ENCODE data around the gene CNIH4.
"Not testable (repeated sequence)": the region's sequence is repeated elsewhere in the genome, so short reads cannot be mapped to it uniquely, and the experiment has no call there.

Gene CNIH4

DNA sequence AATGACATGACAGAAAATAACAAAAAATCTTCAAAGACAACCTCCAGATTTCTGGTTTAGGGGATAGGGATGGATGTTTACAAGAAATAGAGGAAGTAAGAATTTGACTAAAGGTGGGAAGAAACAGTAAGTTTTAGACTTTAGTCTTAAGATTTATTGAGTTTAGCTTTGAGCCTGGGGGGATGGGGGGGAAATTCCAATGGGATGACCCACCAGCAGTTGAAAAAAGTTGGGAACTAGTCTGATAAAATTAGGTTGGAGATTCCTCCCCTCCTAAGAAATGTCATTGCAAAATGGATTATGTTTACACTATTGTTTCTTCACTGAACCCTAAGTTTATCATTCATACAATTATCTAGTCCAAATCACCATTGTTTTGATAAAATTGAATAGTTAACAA lies 49.5 kb downstream of the CNIH4 start:
- TF ChIP-seq, protein P1, sequence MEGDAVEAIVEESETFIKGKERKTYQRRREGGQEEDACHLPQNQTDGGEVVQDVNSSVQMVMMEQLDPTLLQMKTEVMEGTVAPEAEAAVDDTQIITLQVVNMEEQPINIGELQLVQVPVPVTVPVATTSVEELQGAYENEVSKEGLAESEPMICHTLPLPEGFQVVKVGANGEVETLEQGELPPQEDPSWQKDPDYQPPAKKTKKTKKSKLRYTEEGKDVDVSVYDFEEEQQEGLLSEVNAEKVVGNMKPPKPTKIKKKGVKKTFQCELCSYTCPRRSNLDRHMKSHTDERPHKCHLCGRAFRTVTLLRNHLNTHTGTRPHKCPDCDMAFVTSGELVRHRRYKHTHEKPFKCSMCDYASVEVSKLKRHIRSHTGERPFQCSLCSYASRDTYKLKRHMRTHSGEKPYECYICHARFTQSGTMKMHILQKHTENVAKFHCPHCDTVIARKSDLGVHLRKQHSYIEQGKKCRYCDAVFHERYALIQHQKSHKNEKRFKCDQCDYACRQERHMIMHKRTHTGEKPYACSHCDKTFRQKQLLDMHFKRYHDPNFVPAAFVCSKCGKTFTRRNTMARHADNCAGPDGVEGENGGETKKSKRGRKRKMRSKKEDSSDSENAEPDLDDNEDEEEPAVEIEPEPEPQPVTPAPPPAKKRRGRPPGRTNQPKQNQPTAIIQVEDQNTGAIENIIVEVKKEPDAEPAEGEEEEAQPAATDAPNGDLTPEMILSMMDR (conservative IDR thresholded peaks at IDR 0.05) = no peak
- H3K27ac ChIP-seq = no peak overlapping the region

DNA sequence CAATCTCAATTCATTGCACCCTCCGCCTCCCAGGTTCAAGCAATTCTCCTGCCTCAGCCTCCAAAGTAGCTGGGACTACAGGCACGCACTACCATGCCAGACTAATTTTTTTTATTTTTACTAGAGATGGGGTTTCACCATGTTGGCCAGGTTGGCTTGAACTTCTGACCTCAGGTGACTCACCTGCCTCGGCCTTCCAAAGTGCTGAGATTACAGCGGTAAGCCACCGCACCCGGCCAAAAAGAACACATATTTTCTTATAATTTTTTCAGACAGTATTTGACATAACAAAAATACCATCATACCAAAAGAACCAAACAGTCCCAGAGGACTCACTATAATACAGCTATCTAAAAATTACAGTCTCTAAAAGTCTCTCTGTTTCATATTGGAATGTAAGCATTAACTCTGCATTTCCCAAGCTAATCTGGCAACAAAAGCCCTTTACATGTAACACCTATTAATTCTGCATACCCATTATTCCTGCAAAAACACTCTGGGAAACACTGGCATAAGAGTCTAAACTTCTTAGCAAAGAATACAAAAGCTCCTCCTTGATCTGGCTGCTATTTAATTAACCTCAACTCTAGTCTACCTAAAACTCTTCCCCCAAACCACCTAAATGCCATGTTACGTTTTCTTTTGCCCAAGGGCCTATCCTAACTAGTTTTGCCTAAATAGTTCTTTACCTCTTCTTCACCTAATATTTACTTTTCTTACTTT lies 51.1 kb downstream of the CNIH4 start:
- no peak overlapping the region for H3K27ac ChIP-seq
- TF ChIP-seq, protein P1 (conservative IDR thresholded peaks at IDR 0.05) = no peak

DNA sequence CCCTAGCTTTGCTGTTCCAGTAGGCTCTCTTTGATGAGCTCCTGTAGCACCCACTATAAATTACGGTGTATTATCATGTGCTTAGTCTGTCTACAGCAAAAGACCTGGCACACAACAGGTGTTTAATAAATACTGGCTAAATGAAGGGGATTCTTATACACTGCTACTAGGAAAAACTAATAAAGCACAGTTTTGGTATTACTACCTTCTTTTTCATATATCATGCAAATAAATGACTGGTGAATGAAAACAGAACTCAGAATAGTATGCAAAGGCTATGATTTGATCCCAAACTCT lies 51.6 kb downstream of the CNIH4 start:
- no peak overlapping the region for H3K27ac ChIP-seq

DNA sequence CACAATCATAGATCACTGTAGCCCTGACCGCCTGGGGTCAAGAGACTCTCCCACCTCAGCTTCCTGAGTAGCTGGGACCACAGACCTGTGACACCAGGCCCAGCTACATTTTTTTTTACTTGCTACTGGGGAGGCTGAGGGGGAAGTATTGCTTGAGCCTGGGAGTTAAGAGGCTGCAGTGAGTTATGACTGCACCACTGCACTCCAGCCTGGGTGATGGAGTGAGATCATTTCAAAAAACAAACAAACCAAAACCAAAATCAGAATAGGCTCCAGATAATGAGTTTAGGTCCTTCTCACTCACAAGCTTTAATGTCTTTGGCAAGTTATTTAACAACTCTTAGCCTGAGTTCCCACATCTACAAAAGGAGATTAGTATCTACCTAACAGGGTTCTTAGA lies 55.1 kb downstream of the CNIH4 start:
- no peak overlapping the region for H3K27ac ChIP-seq
- TF ChIP-seq, protein P1 (conservative IDR thresholded peaks at IDR 0.05) = no peak

More for the DNA sequence above, 51.6 kb downstream of the CNIH4 start:
- TF ChIP-seq, protein P1 (conservative IDR thresholded peaks at IDR 0.05) = no peak

DNA sequence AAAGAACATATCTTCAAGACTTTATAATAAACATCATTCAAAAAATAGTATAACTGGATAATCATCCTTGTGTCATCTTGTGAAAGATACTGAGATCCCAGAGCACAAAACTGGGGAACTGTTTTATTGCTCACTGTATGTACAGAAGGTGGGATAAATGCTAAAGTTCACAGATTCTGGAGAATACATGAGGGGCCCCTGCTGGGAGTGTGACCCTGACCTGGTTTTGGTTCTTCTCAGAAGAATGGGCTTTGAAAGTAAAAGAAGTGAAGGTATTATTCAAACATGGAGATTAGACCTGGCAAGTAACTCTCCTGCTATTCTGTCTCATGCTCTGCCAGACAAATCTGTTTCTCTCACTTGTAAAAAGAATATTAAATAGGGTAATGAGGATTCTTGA lies 63.4 kb downstream of the CNIH4 start:
- TF ChIP-seq, protein P1 (conservative IDR thresholded peaks at IDR 0.05) = no peak
- H3K27ac ChIP-seq = no peak overlapping the region

DNA sequence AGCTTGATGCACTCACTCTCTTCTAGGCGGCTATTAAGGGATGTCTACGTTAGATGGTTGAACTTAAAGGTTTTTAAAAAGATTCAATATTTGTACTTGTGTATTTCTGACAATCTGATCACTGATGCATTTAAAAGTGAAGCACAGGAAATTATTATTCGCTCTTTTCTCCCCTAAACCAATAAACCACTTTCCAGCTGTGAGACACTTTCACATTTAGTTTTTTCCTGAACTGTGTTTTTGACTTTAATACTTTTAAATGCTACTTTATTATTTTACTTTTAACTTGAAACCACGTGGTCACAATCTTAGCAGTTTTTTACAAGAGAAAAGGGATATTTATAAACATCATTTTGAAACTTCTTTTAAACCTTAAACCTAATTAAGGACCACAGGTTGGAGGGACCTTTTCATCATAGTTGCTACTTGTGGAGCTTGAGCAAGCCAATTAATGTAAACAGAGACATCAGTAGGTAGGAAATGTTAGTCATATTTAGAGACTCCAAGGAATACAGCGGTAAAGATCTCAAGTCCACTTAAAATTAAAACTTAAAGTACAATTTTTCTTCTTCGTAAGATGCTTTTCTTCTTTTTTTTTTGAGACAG lies 68.7 kb downstream of the CNIH4 start:
- TF ChIP-seq, protein P1 (conservative IDR thresholded peaks at IDR 0.05) = no peak
- H3K27ac ChIP-seq = no peak overlapping the region

DNA sequence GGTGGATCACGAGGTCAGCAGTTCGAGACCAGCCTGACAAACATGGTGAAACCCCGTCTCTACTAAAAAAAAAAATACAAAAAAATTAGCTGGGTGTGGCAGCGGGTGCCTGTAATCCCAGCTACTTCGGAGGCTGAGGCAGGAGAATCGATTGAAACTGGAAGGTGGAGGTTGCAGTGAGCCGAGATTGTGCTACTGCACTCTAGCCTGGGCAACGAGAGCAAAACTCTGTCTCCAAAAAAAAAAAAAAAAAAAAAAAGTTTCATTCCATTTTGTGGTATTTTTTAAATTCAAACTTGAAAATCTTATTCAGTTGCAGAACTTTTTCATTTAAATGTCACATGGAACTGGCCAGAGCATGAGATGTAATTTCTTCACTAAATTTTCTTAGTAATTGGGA lies 70.2 kb downstream of the CNIH4 start:
- H3K27ac ChIP-seq = not testable (repeated sequence)

DNA sequence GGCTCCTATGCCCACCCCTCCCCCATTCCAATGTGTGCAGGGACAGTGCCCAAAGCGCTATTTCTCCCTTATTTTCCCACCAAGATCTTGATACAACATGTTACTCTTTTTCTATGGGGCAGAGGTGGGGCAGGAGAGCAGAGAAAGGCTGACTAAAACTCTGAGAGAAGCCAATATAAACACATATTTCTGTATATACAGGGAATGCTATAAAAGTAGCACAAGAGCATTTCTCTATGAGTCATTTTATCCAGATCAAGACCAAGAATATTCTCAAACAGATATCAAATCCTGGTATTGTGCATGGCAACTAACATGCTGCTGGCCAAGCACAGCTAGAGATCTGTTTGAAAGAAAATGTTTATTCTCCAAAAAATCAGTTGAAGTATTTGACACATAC lies 70.7 kb downstream of the CNIH4 start:
- H3K27ac ChIP-seq = peak overlapping the region; percentile 92
- TF ChIP-seq, protein P1 (conservative IDR thresholded peaks at IDR 0.05) = no peak

DNA sequence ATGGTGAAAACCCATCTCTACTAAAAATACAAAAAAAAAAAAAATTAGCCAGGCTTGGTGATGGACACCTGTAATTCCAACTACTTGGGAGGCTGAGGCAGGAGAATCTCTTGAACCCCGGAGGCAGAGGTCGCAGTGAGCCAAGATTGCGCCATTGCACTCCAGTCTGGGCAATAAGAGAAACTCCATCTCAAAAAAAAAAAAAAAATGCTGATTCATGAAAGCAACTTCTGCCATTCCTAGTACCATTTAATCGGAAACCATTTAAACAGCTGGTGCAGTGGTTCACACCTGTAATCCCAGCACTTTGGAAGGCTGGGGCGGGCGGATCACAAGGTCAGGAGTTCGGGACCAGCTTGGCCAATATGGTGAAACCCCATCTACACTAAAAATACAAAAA lies 72.0 kb downstream of the CNIH4 start:
- peak overlapping the region; percentile 92 for H3K27ac ChIP-seq
